K562 (cell line): ENCODE data around the gene HIP1R.

ENCODE experiments used
- CHD7 ChIP-seq: fragments of 200-600 bp; sonication (generic); IDR thresholded peaks from one replicate; pipeline ENCODE4 v1.6.1; 2012; ENCODE audit warnings: mild to moderate bottlenecking, low read depth, low read length, inconsistent platforms
- CTCF ChIP-seq, 3 experiments: IDR thresholded peaks in 2 of 3; conservative IDR thresholded peaks in 1 of 3; 2 replicates each; pipeline ENCODE4 v1.5.1; 2011 to 2012; ENCODE audit warnings: low read length in 3 of 3, mild to moderate bottlenecking in 3 of 3, control low read depth in 2 of 3, improper control_type of control experiment in 1 of 3, inconsistent platforms in 1 of 3, low read depth in 1 of 3, mixed read lengths in 1 of 3, moderate library complexity in 1 of 3; ENCODE audit not compliant: insufficient read depth in 2 of 3
- ELF1 ChIP-seq: fragments of 200-800 bp; sonication (Bioruptor generic); IDR thresholded peaks from 2 replicates; pipeline ENCODE4 v1.6.1; 2016; ENCODE audit warnings: missing genetic modification characterization, missing compliant biosample characterization
- GTF2F1 ChIP-seq: IDR thresholded peaks from 2 replicates; pipeline ENCODE4 v1.6.1; 2011; ENCODE audit warnings: low read depth, low read length, improper control_type of control experiment
- NFIX ChIP-seq: fragments of 250-450 bp; sonication (Bioruptor Pico); IDR thresholded peaks from 2 replicates; pipeline ENCODE4 v1.4.0; 2020; ENCODE audit warnings: low read depth, mild to moderate bottlenecking, moderate library complexity
- PML ChIP-seq: IDR thresholded peaks from 2 replicates; pipeline ENCODE4 v1.6.1; 2012; ENCODE audit warnings: low read length, inconsistent platforms
- SIN3A ChIP-seq, 2 experiments: fragments of 150-350 bp in 1 of 2; IDR thresholded peaks; 2 replicates each; pipeline ENCODE4 v1.6.1; 2011 to 2016; ENCODE audit warnings: borderline replicate concordance in 2 of 2, low read depth in 2 of 2, low read length in 2 of 2, mild to moderate bottlenecking in 2 of 2, moderate library complexity in 2 of 2; ENCODE audit not compliant: control insufficient read depth in 1 of 2
- ZBTB7A ChIP-seq: IDR thresholded peaks from 2 replicates; pipeline ENCODE4 v1.6.1; 2011; ENCODE audit warnings: low read depth, mild to moderate bottlenecking, low read length, moderate library complexity, borderline replicate concordance; ENCODE audit not compliant: control insufficient read depth
- ZKSCAN1 ChIP-seq: fragments of 150-350 bp; IDR thresholded peaks from 2 replicates; pipeline ENCODE4 v1.6.1; 2016; ENCODE audit warnings: low read depth, low read length
- ZNF12 ChIP-seq: sonication (generic); formaldehyde crosslinking; IDR thresholded peaks from 2 replicates; pipeline ENCODE4 v1.4.0; 2020; ENCODE audit warnings: mild to moderate bottlenecking, missing genetic modification reagents
- ZNF512 ChIP-seq: IDR thresholded peaks from 2 replicates; pipeline ENCODE4 v1.6.1; 2016; ENCODE audit warnings: missing genetic modification characterization, missing compliant biosample characterization
- ZNF764 ChIP-seq: fragments of 250-450 bp; sonication (Bioruptor Pico); IDR thresholded peaks from 2 replicates; pipeline ENCODE4 v1.4.0; 2020; ENCODE audit warnings: low read depth, mild to moderate bottlenecking, moderate library complexity

- TF ChIP-seq ZBTB7A = no peak
- TF ChIP-seq CTCF (IDR thresholded peaks at IDR 0.05 in 2 of 3, conservative IDR thresholded peaks at IDR 0.05 in 1 of 3; ENCODE audit: insufficient read depth in 2 of 3, low read depth in 1 of 3, low read length in 3 of 3) = no peak
- TF ChIP-seq SIN3A (IDR thresholded peaks at IDR 0.05; ENCODE audit: borderline replicate concordance in 2 of 2, control insufficient read depth in 1 of 2, low read depth in 2 of 2, low read length in 2 of 2) = no peak
- no peak for TF ChIP-seq GTF2F1
- no peak for TF ChIP-seq NFIX (CRISPR knock-in tag)
- TF ChIP-seq ZNF764 (CRISPR knock-in tag) = no peak
- no peak for TF ChIP-seq CHD7
- no peak for TF ChIP-seq PML
- no peak for TF ChIP-seq ZNF12 (CRISPR knock-in tag)
- no peak for TF ChIP-seq ELF1 (tag)
- TF ChIP-seq ZNF512 (tag) = no peak
- TF ChIP-seq ZKSCAN1 = no peak
Observed at GRCh38 chr12:122866950-122867607, 31.8 kb downstream of the HIP1R start.
